Muscle of arm (tissue), 12 donors: ENCODE data around the gene DST. TPM values are rescaled to one million over a fixed set of nuclear protein-coding genes. Genes with fewer than 3 reads are reported as not detected.

ENCODE experiments used
- DNase-seq: peaks from one replicate; pipeline ENCODE4 v3.0.0-alpha.2; 2013
- polyA plus RNA-seq, 12 donors: library from polyadenylated mRNA; unstranded; fragments of 120-200 nt; gene quantifications; one replicate each; pipeline ENCODE4 v1.2.1, GENCODE V29; 2013; ENCODE audit not compliant: insufficient read length in 12 of 12

DST gene
- polyA plus RNA-seq, 12 donors = 146 to 300 (median 199) TPM

- no peak for DNase-seq
Observed at GRCh38 chr6:56486681-56487080, 156.0 kb downstream of the DST start.

DNA sequence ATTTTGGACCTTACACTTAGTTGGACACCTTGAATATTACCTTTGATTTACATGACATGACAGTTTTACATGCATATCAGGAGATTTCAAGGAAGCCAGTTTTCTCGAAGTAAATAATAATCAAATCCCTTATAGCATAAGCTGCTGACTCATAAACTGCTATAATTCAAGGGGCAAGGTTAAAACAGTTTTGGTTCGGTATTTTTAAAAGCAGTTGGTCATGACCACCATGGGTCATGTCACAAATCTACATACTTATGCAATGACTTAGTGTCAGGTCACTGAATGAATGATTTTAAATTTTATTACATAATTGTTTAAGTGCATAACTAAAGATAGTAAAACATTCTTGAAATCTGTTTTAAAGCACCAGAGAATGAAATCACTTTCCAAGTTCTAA is 158.0 kb downstream of the DST start:
- no peak for DNase-seq

- no peak for DNase-seq
Observed at GRCh38 chr6:56483929-56484328, 158.8 kb downstream of the DST start.

GRCh38 chr6:56482525-56482924 is 160.2 kb downstream of the DST start:
- DNase-seq = no peak

DNA sequence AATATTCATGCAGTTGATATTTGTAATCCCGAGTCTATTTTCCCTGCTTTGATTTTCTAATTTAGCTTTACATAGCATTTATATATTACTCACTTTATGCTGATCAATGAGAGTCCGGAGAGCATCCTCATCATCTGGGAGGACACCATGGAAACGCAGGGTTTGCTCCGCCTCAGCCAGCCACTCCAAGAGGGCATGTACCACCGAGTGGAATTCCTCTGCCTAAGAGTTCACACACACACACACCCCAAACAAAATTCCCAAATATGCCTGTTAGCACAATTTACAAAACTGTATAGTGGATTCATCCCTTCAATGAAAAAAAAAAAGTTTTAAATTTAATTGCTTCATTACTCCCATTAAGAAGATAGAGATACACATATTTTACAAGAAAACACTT is 160.7 kb downstream of the DST start:
- no peak for DNase-seq

DNA sequence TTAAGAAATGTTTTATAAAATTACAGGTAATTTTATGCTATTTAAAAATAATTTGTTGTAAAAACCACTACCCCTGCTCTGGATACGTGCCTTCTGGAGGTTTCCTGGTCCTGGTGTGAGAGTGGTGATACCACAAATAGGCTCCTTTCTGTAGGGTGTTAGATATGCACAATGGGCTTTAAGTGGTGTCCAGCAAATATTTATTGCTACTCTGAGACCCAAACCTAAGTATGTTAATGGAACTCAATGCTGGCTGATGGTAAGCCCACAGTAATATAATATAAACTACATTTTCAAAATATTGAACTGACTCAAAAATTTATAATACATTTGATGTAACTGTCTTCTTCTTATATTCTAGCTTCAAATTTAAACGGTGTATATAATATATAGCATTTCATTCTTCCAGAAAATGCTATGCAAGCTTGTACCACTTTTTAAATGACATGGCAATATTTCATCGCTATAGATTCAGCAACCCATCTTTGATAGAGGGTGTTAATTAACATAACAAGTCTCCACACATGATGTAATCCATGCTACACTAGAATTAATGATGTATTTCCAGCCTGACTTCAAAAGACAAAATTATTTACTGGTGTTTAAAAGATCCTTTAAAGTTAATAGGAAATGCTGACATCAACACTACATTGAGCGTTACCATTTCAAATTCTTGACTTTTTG is 161.9 kb downstream of the DST start:
- DNase-seq = no peak

DNA sequence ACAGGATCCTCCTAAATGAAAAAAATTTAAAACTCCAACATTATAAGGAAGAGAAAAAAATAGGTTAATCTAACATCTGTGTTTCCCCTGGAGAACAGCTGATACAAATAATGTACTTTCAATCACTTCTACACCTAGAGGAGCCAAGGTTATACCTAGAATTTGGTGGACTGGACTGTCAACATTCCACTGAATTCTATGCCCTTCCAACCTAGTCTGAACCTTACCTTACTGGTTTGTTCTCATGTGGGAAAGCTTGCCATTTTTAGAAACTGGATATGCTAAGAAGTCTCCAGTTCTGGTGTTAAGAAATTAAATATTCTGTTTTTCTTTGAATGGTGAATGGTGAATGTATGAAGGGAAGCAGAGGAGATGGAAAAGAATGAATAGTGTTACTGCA is 162.4 kb downstream of the DST start:
- no peak for DNase-seq

GRCh38 chr6:56479381-56479780 is 163.3 kb downstream of the DST start:
- no peak for DNase-seq

DNA sequence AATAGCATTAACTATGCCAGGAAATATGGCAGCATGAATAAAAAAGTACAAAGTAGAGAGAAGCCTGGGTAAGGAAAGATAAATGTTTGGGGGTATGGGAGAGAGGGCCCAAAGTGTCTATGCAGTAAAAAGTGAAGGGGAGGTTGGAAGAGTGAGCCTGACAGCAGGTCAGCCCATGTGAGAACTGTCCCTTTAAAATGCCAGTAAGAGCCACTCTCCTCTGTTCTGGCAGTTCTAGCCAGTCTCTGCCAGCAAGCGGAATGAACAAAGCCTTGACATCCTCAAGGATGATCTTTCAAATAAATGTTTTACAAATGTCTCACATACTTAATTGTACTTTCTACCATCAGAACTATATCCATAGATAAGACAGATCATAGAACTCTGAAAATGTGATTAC is 164.5 kb downstream of the DST start:
- DNase-seq = no peak

- no peak for DNase-seq
Observed at GRCh38 chr6:56477241-56477640, 165.4 kb downstream of the DST start.

DNA sequence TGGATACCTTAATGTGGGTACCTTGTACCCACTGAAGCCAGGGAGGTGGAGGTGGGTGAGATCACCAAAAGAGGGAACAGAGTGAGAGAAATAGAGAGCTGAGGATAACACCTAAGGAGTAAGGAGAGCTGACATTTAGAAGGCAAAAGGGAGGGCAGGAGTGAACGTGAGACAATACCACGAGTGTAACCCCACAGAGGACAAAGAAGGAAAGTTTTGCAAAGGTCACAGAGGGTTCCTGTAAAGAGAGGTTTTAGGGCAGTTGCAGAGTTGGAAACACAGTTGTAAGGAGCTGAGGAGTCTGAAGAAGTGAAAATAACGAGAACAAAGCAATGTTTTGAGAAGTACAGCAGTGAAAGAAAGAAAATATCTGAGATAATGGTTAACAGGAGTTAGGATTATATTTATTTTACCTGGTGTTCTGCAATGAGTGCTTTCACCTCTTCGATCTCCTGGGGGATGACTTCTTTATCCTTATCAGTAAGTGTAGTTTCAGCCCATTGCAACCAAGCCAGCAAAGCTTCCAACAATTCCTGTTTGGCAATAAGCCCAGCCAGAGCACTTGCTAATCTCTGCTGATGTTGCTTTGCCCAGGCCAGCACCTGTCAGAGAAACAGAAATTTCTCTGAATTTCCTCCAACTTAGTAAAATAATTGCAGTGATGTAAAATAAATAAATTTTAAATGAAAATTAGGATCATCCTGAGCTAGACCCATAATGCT is 166.8 kb downstream of the DST start:
- no peak for DNase-seq

DNA sequence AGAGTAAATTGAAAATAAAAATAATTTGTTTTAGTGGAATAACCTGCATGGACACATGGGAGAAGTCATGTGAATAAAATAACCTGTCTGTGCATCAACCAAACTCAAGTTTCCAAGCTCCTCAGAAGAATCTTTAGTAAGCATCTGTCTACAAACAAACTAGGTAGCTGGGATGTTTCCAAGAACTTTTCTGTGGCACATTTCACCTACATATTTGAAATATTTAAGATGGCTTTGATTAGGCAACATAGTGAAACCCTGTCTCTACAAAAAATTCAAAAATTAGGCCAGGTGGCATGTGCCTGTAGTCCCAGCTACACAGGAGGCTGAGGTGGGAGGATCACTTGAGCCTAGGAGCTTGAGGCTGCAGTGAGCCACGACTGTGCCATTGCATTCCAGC is 168.2 kb downstream of the DST start:
- DNase-seq = no peak

DNA sequence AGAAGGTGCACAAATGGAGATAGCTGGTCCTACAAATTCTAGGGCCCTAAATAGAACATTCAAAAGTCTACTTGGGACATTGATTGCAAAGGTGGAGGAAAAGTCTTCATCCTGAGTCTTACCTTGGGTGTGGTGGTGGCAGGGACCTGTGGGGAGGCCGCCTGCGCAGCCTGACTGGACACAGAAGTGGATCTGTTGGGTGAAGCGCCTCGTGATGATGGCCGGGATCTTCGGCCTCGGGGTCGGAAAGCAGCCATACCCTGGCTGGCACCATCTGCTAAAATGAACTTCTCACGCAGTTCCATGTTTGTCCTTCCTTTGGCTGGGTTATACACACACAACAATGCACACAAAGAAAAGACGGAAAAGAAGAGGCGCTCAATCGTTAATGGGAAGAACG is 179.2 kb downstream of the DST start:
- no peak for DNase-seq

DNA sequence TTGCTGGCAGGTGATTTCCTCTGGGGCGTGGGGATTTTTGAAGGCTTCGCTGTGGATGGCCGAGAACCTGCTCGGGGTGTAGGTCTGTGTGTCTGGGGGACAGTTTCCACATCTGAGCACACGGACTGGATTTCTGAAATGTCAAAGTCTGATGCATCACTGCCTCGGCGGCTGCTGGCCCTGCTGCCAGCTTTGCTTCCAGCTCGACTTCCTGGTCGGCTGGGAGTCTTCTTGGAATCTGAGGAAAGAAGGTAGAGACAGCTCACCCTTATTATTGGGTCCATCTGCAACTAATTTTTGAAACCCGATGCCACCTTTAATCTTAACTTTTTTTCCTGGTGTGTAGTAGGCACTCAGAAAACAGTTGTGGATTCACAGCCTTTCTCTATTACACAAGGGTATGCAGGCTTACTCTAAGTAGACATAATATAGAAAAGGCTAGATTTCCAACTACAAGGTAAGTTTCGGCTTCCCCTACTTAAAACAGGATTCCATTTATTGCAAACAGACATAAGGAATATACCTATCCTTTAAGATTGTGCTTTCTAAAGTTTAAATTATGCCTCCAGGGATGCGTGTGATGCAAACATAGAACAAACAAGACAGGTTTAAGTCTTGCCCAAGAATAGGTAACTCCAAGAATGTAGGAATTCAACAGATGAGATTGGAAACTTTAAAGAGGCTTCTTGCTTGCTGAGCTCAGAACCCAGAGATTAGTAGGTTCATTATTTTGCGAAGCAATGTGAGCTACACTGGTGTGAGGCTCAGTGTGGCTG is 183.5 kb downstream of the DST start:
- DNase-seq = no peak

DNA sequence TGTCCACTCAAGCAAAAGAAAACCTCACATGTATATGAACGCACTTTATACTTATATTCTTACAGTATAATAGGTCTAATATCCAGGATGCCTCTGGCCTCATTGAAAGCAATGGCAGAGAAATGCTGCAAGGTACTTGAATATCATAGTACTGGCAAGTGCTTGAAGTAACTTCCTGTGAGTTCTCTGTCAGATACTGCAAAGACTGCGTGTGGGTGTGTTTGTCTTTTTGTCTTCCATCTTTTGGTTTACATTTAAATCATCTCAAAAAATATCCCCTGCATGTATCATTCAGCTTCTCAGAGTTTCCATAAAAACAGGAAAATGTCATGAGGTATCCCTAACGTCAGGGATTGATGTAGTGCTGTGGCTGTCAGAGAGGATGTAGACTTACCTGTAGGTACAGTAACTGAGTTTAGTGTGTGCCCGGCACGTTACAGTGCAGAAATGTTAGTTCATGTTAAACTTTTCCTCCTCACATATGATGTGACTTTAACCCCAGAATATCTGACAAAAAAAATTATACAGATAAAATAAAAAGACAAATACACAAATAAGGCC is 184.3 kb downstream of the DST start:
- no peak for DNase-seq

DNA sequence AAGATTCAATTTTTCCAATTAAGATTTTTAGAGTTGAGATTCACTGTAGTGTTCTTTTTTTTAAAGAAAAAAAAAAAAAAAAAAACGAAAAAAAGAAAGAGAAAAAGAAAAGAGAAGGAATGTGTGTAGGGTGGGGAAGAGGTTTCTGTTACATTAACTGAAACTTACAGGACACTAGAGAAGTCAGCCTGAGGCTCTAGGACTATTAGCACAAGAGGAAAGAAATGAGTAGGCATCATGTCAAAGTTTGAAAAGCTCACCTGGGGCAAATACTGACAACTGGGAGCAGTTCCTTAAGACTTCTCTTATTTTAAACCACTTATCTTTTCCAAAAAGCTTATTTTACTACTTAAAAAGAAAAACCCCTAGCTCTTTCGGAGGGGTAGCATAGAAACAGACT is 185.9 kb downstream of the DST start:
- DNase-seq = no peak

- DNase-seq = peak; percentile 26
Observed at GRCh38 chr6:56450882-56451739, 191.6 kb downstream of the DST start.

- no peak for DNase-seq
Observed at GRCh38 chr6:56450376-56450775, 192.3 kb downstream of the DST start.

- no peak for DNase-seq
Observed at GRCh38 chr6:56448046-56448445, 194.6 kb downstream of the DST start.

DNA sequence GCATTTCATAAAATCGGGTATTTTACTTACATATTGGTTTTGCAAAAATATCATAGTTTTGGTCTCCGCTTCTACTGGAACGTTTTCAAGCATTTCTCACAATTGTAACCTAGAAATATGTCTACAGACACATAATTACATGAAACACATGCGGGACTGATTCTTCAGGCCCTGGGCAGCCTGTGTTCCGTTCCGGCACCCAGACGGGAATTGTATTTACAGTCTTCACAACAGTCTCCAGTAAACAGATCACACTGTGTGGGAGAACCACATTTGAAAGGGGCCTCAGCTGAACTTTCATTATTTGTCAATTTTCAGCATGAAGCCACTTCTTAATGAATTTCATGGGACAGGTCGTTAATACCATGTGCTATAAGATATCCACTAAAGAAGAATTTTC is 196.9 kb downstream of the DST start:
- DNase-seq = peak; percentile 51

DNA sequence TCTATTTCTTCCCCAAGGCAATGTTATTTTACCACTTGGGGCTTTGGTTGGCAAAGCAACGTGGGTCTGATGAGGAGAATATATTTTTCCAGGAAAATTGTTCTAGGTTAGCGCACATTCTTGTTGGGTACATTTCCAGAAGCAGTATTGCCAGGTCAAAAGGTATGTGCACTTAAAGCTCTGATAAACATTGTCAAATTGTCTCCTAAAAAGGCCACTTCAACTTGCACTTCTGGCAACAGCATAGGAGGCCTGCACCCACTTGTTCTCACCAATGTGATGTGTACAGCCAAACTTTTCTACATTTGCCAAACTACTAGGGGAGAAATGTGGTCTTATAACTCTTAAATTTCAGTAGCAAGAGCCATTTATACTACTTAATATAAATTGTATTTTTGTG is 197.8 kb downstream of the DST start:
- DNase-seq = no peak

- no peak for DNase-seq
Observed at GRCh38 chr6:56440551-56440981, 202.1 kb downstream of the DST start.
